SK-N-SH (cell line): ENCODE data around the gene B4GALT3. TPM values are rescaled to one million over a fixed set of nuclear protein-coding genes. Genes with fewer than 3 reads are reported as not detected.
A peak's percentile ranks its signal among the peaks of the same experiment; 100 is the strongest.

Source experiments
- CTCF ChIA-PET: fragments of 300-600, 350-600 bp; formaldehyde crosslinking; extraction: SDS; loops from one replicate; lab custom pipeline; 2021; lab: Yijun Ruan, JAX
- POLR2A ChIA-PET: fragments of 350-600 bp; sonication (Branson Sonifier 250); formaldehyde crosslinking; extraction: SDS; loops from one replicate; lab custom pipeline; 2020; ENCODE audit warnings: antibody characterized with exemption, inconsistent platforms; lab: Yijun Ruan, JAX
- DNase-seq: peaks from one replicate; pipeline ENCODE4 v3.0.0; 2012
- H2AFZ ChIP-seq: fragments of 200-600 bp; sonication (generic); 2 replicates; pipeline ENCODE4 v1.8.1; 2016; ENCODE audit warnings: antibody characterized with exemption, mild to moderate bottlenecking, low read depth
- H3F3A ChIP-seq: fragments of 200-600 bp; sonication (generic); replicated peaks from 2 replicates; pipeline ENCODE3; 2016; ENCODE audit warnings: antibody characterized with exemption, mild to moderate bottlenecking; ENCODE audit not compliant: insufficient read depth
- H3K27ac ChIP-seq, 2 experiments: fragments of 200-500 bp in 1 of 2; fragments of 200-600 bp in 1 of 2; sonication (Bioruptor generic) in 1 of 2; sonication (generic), shearing (Covaris generic) in 1 of 2; 2 replicates each; pipeline versions ENCODE4 v1.5.1 to v1.6.1; 2014 to 2016; ENCODE audit warnings: low read depth in 2 of 2, inconsistent platforms in 1 of 2, low read length in 1 of 2, mild to moderate bottlenecking in 1 of 2, mixed read lengths in 1 of 2
- H3K27me3 ChIP-seq: fragments of 200-600 bp; sonication (generic), shearing (Covaris generic); 2 replicates; pipeline ENCODE4 v1.6.1; 2016; ENCODE audit warnings: mixed run types; ENCODE audit not compliant: insufficient read depth
- H3K36me3 ChIP-seq, 2 experiments: fragments of 200-500 bp in 1 of 2; fragments of 200-600 bp in 1 of 2; sonication (Bioruptor generic) in 1 of 2; sonication (generic) in 1 of 2; replicated peaks in 1 of 2; 2 replicates each; pipeline versions ENCODE3 to v1.5.1; 2014 to 2016; ENCODE audit warnings: low read length in 1 of 2, mild to moderate bottlenecking in 1 of 2; ENCODE audit not compliant: insufficient read depth in 2 of 2, control insufficient read depth in 1 of 2
- H3K4me1 ChIP-seq, 2 experiments: fragments of 200-500 bp in 1 of 2; fragments of 200-600 bp in 1 of 2; sonication (Bioruptor generic) in 1 of 2; sonication (generic), shearing (Covaris generic) in 1 of 2; 2 replicates each; pipeline versions ENCODE4 v1.5.1 to v1.6.1; 2014 to 2016; ENCODE audit warnings: low read depth in 1 of 2, low read length in 1 of 2, mixed run types in 1 of 2; ENCODE audit not compliant: insufficient read depth in 2 of 2, control insufficient read depth in 1 of 2
- H3K4me2 ChIP-seq: fragments of 200-600 bp; sonication (generic), shearing (Covaris generic); 2 replicates; pipeline ENCODE4 v1.6.1; 2017; ENCODE audit warnings: mixed run types
- H3K4me3 ChIP-seq, 2 experiments: fragments of 200-500 bp in 1 of 2; fragments of 200-600 bp in 1 of 2; sonication (Bioruptor generic) in 1 of 2; sonication (generic), shearing (Covaris generic) in 1 of 2; 2 replicates each; pipeline versions ENCODE4 v1.5.1 to v1.8.1; 2014 to 2016; ENCODE audit warnings: low read depth in 2 of 2, inconsistent platforms in 1 of 2, low read length in 1 of 2, mild to moderate bottlenecking in 1 of 2, mixed read lengths in 1 of 2, moderate library complexity in 1 of 2
- H3K79me2 ChIP-seq: fragments of 200-600 bp; sonication (generic); 2 replicates; pipeline ENCODE4 v1.8.1; 2017; ENCODE audit warnings: mild to moderate bottlenecking; ENCODE audit not compliant: insufficient read depth
- H3K9ac ChIP-seq: fragments of 200-600 bp; sonication (generic); 2 replicates; pipeline ENCODE4 v1.6.1; 2017; ENCODE audit warnings: mixed run types
- H3K9me2 ChIP-seq: fragments of 200-600 bp; sonication (generic); 2 replicates; pipeline ENCODE4 v1.6.1; 2017; ENCODE audit warnings: mixed run types
- H3K9me3 ChIP-seq: fragments of 200-600 bp; sonication (generic); 2 replicates; pipeline ENCODE4 v1.6.1; 2017; ENCODE audit warnings: mixed run types, mild to moderate bottlenecking, moderate library complexity
- H4K20me1 ChIP-seq: fragments of 200-600 bp; sonication (generic); 2 replicates; pipeline ENCODE4 v1.6.1; 2017; ENCODE audit warnings: mild to moderate bottlenecking, mixed run types; ENCODE audit not compliant: insufficient read depth
- CHD2 ChIP-seq: fragments of 150-350 bp; IDR thresholded peaks from 2 replicates; pipeline ENCODE4 v1.6.1; 2018; ENCODE audit warnings: low read length; ENCODE audit not compliant: partially characterized antibody
- CTCF ChIP-seq: fragments of 200-600 bp; sonication (generic); IDR thresholded peaks from 2 replicates; pipeline ENCODE4 v1.6.1; 2017; ENCODE audit warnings: antibody characterized with exemption, mild to moderate bottlenecking, moderate library complexity
- ELF1 ChIP-seq: IDR thresholded peaks from 2 replicates; pipeline ENCODE4 v1.4.0; 2012
- EP300 ChIP-seq, 2 experiments: IDR thresholded peaks; 2 replicates each; pipeline versions ENCODE4 v1.4.0 to v1.6.1; 2012; ENCODE audit warnings: borderline replicate concordance in 1 of 2, low read depth in 1 of 2, low read length in 1 of 2
- FOSL2 ChIP-seq: IDR thresholded peaks from 2 replicates; pipeline ENCODE4 v1.4.0; 2012; ENCODE audit warnings: low read depth, mild to moderate bottlenecking, moderate library complexity, borderline replicate concordance
- FOXM1 ChIP-seq: IDR thresholded peaks from 2 replicates; pipeline ENCODE4 v1.4.0; 2012; ENCODE audit warnings: low read depth, mild to moderate bottlenecking
- GABPA ChIP-seq: IDR thresholded peaks from 2 replicates; pipeline ENCODE4 v1.4.0; 2012; ENCODE audit warnings: low read depth, mild to moderate bottlenecking
- GATA2 ChIP-seq: sonication (generic); formaldehyde crosslinking; IDR thresholded peaks from 2 replicates; pipeline ENCODE4 v1.5.0; 2020; ENCODE audit warnings: mild to moderate bottlenecking, missing genetic modification reagents
- MAX ChIP-seq: IDR thresholded peaks from 2 replicates; pipeline ENCODE4 v1.4.0; 2012; ENCODE audit warnings: low read depth
- MEF2A ChIP-seq: IDR thresholded peaks from 2 replicates; pipeline ENCODE4 v1.4.0; 2012; ENCODE audit warnings: low read depth, borderline replicate concordance
- MXI1 ChIP-seq: IDR thresholded peaks from 2 replicates; pipeline ENCODE4 v1.6.1; 2012; ENCODE audit warnings: mild to moderate bottlenecking, low read depth, low read length, improper control_type of control experiment
- NRF1 ChIP-seq: IDR thresholded peaks from 2 replicates; pipeline ENCODE4 v1.6.1; 2012; ENCODE audit warnings: low read depth, mild to moderate bottlenecking, low read length
- POLR2AphosphoS5 ChIP-seq: IDR thresholded peaks from 2 replicates; pipeline ENCODE4 v1.6.1; 2012; ENCODE audit warnings: low read depth, low read length
- RCOR1 ChIP-seq: fragments of 150-350 bp; IDR thresholded peaks from 2 replicates; pipeline ENCODE4 v1.6.1; 2017; ENCODE audit warnings: antibody characterized with exemption, low read length
- SIN3A ChIP-seq: IDR thresholded peaks from 2 replicates; pipeline ENCODE4 v1.6.1; 2012; ENCODE audit warnings: low read depth, mild to moderate bottlenecking, low read length, moderate library complexity, borderline replicate concordance
- TAF1 ChIP-seq: IDR thresholded peaks from 2 replicates; pipeline ENCODE4 v1.6.1; 2012; ENCODE audit warnings: low read depth, mild to moderate bottlenecking, low read length, moderate library complexity, borderline replicate concordance
- TCF12 ChIP-seq: IDR thresholded peaks from 2 replicates; pipeline ENCODE4 v1.4.0; 2012
- TEAD4 ChIP-seq: IDR thresholded peaks from 2 replicates; pipeline ENCODE4 v1.4.0; 2012; ENCODE audit warnings: mild to moderate bottlenecking, borderline replicate concordance; ENCODE audit not compliant: insufficient read depth
- USF1 ChIP-seq: IDR thresholded peaks from 2 replicates; pipeline ENCODE4 v1.4.0; 2012; ENCODE audit warnings: low read depth, borderline replicate concordance
- USF2 ChIP-seq: fragments of 150-350 bp; IDR thresholded peaks from 2 replicates; pipeline ENCODE4 v1.6.1; 2017; ENCODE audit warnings: antibody characterized with exemption, low read length, low read depth, borderline replicate concordance
- YY1 ChIP-seq: IDR thresholded peaks from 2 replicates; pipeline ENCODE4 v1.4.0; 2012; ENCODE audit warnings: low read depth, mild to moderate bottlenecking
- ZBTB33 ChIP-seq: IDR thresholded peaks from 2 replicates; pipeline ENCODE4 v1.4.0; 2012; ENCODE audit warnings: low read depth, borderline replicate concordance
- WGBS: methylation state at CpG from one replicate; pipeline ENCODE4 v1.1.6; 2017; ENCODE audit warnings: low lambda C conversion rate; 5-methylcytosine and 5-hydroxymethylcytosine counted together
- polyA plus RNA-seq, 3 experiments: library from polyadenylated mRNA; depleted of rRNA; stranded (reverse); fragments of >200 nt; gene quantifications; 2 replicates each; pipeline ENCODE4 v1.2.3, GENCODE V29; 2012

B4GALT3 gene
- polyA plus RNA-seq, 1 of the 3 experiments (the other 2 are of a cell fraction) = 56.5 TPM

- Histone ChIP-seq H3K4me3 (peak within 1 kb of the TSS; percentile 78 to 83), H2AFZ (peak within 1 kb of the TSS; percentile 93), H3K36me3 (peaks cover 26 to 30% of the 10 kb centered on the region in 2 experiments), H3K27ac (peak within 1 kb of the TSS; percentile 74 to 99), H3F3A (peaks cover 13% of the 10 kb centered on the region), H3K27me3 (no peaks in the 10 kb centered on the region), H3K9me3 (no peaks in the 10 kb centered on the region), H3K9ac (peak within 1 kb of the TSS; percentile 82), H3K4me2 (peak within 1 kb of the TSS; percentile 86), H3K79me2 (peaks cover 42% of the 10 kb centered on the region), H4K20me1 (no peaks in the 10 kb centered on the region), H3K9me2 (no peaks in the 10 kb centered on the region), H3K4me1 (peaks cover 27 to 56% of the 10 kb centered on the region in 2 experiments)
- DNase-seq = peak; percentile 85
- POLR2A ChIA-PET = interaction anchor here (0.6 to 2.1 kb wide), 14 partner anchors 9 to 187 kb away, joined by 3 to 19 read pairs (median 4); partner anchors contain the start of genes APOA2, FCER1G, NIT1 and PFDN2
- CTCF ChIA-PET = interaction anchor here (0.7 to 6.8 kb wide), 23 partner anchors 9 to 188 kb away, joined by 3 to 65 read pairs (median 5); partner anchors contain the start of genes APOA2, B4GALT3, PPOX and SDHC
- 4% methylated on average over 43 of the region's 53 CpGs for WGBS
- TF ChIP-seq YY1 = peak; percentile 100
- TF ChIP-seq TEAD4 = no peak
- peak; percentile 8; the same call in 1 of the 2 replicates for TF ChIP-seq GATA2 (CRISPR knock-in tag)
- peak; percentile 98 for TF ChIP-seq ELF1
- TF ChIP-seq MXI1 = peak; percentile 50; the same call in 1 of the 2 replicates
- no peak for TF ChIP-seq MEF2A
- TF ChIP-seq SIN3A = 0 out of 2 replicates have a peak, but pooled peaks have one; percentile 25
- TF ChIP-seq CHD2 = no peak
- no peak for TF ChIP-seq NRF1
- TF ChIP-seq ZBTB33 = 0 out of 2 replicates have a peak, but pooled peaks have one; percentile 34
- no peak; the same call in 1 of the 2 replicates for TF ChIP-seq USF1
- TF ChIP-seq TCF12 = no peak
- peak; percentile 92 for TF ChIP-seq GABPA
- TF ChIP-seq POLR2AphosphoS5 = peak; percentile 94
- TF ChIP-seq FOXM1 = no peak
- no peak for TF ChIP-seq USF2
- peak; percentile 49 for TF ChIP-seq CTCF
- TF ChIP-seq EP300 (IDR thresholded peaks at IDR 0.05; ENCODE audit: borderline replicate concordance in 1 of 2, low read depth in 1 of 2, low read length in 1 of 2) = no peak
- TF ChIP-seq MAX = peak; percentile 28; the same call in 1 of the 2 replicates
- peak; percentile 99 for TF ChIP-seq TAF1
- TF ChIP-seq FOSL2 = no peak
- TF ChIP-seq RCOR1 = peak; percentile 44; the same call in 1 of the 2 replicates
Observed at GRCh38 chr1:161201836-161202712, 24.8 kb upstream of the B4GALT3 start, which contains the start of gene NDUFS2. TSS of gene NDUFS2 (plus strand) at chr1:161202367. CDS start at chr1:161202386, 19 bp downstream.
